ENCODE data around the gene PLET1.
"Not testable (repeated sequence)": the region's sequence is repeated elsewhere in the genome, so short reads cannot be mapped to it uniquely, and the experiment has no call there.

PLET1 gene

DNA sequence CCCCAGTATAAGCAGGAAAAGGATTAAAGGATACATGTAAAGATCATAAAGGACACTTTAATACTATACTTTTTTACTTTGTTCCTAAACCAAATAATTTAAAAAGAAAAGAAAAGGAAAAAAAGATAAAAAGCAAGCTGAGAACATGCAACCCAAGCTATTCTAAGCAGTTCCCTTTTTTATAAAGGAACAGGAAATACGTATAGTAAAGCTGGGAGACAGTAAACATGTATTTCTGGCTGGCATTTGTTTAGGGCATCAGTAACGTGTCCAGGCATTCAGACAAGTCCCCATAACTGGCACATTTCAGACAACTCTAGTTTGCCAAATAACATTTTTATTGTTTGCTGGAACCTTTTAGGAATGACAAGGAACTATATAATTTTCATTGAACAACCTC lies 60.4 kb downstream of the PLET1 start:
- no peak for DNase-seq

- not testable (repeated sequence) for DNase-seq
Measured at GRCh38 chr11:112199101-112199500, 61.6 kb downstream of the PLET1 start.
